Measurements from ENCODE around the gene FHIT.

DNA sequence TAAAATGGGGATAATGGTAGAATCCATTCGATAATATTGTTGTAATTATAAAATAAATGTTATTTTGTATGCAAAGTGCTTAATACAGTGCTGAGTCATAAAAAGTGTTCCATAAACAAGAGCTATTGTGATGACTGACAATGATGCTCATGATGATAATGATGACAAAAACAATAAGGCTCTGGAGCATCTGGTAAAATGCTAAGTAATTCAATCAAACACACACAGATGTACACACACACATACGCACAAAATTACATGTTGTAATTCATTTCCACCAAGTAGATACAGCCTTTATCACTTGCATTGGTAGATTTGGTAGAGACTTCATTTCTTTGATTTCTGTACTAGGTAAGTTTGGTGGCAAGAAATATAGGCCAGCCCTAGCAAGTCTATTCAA is 163.8 kb downstream of the FHIT start:
- TF ChIP-seq CTCF (IDR thresholded peaks at IDR 0.05): no peak
- TF ChIP-seq POLR2A (IDR thresholded peaks at IDR 0.05): no peak
- no peak for TF ChIP-seq POLR2AphosphoS5 (IDR thresholded peaks at IDR 0.05)
- no peak for TF ChIP-seq EP300 (IDR thresholded peaks at IDR 0.05)
